Measurements from ENCODE around the gene MYLK. TPM values are rescaled to one million over a fixed set of nuclear protein-coding genes. Genes with fewer than 3 reads are reported as not detected.

Gene MYLK
- total RNA-seq, 2 experiments from 2014 or later, result not detected

GRCh38 chr3:123584988-123585937 is 298.9 kb downstream of the MYLK start, which contains the start of gene HACD2:
Gene HACD2 (minus strand): TSS chr3:123585053. CDS start chr3:123585027, 26 bp downstream.
- Mint-ChIP-seq H3K9me3 (peaks cover 9% of the 10 kb centered on the region), H3K36me3 (ENCODE audit: low read depth) (peaks cover 36% of the 10 kb centered on the region), H3K27ac (peak within 1 kb of the TSS; percentile 57), H3K4me3 (no peak within 1 kb of the TSS), H3K4me1 (ENCODE audit: low read depth) (peaks cover 22% of the 10 kb centered on the region), H3K27me3 (ENCODE audit: low read depth) (no peaks in the 10 kb centered on the region)
- peak; percentile 96 for DNase-seq
- intact Hi-C loops (cut with micrococcal nuclease), result loop anchor here (1.0 to 10.0 kb wide), 12 partner anchors 9 to 1790 kb away; partner anchors contain the start of genes CCDC14, EAF2, HSPBAP1 and IQCB1
- CTCF ChIA-PET, result interaction anchor here (1.2 to 1.4 kb wide), 2 partner anchors 34 to 138 kb away, joined by 4 read pairs; no protein-coding TSS in a partner anchor

GRCh38 chr3:123584284-123584987 is 299.7 kb downstream of the MYLK start:
- Mint-ChIP-seq H3K9me3 (peaks cover under 1% of the 10 kb centered on the region), H3K4me1 (ENCODE audit: low read depth) (peaks cover 22% of the 10 kb centered on the region), H3K27ac (peak overlapping the region; percentile 57), H3K4me3 (no peak overlapping the region), H3K27me3 (ENCODE audit: low read depth) (no peaks in the 10 kb centered on the region), H3K36me3 (ENCODE audit: low read depth) (peaks cover 31% of the 10 kb centered on the region)
- peak; percentile 40 for DNase-seq
- CTCF ChIA-PET, result interaction anchor here (0.9 to 1.1 kb wide), 3 partner anchors 12 to 26 kb away, joined by 3 to 4 read pairs (median 3); no protein-coding TSS in a partner anchor
- intact Hi-C loops (cut with micrococcal nuclease), result loop anchor here (2.0 to 10.0 kb wide), 4 partner anchors 22 to 1790 kb away; partner anchors contain the start of genes PARP15, PDIA5 and ZNF148

- DNase-seq, result no peak
- Mint-ChIP-seq H3K4me1 (ENCODE audit: low read depth) (peaks cover 22% of the 10 kb centered on the region), H3K4me3 (no peak overlapping the region), H3K9me3 (no peaks in the 10 kb centered on the region), H3K36me3 (ENCODE audit: low read depth) (peaks cover 28% of the 10 kb centered on the region), H3K27ac (no peak overlapping the region), H3K27me3 (ENCODE audit: low read depth) (no peaks in the 10 kb centered on the region)
- CTCF ChIA-PET, result interaction anchor here (0.6 to 1.1 kb wide), 4 partner anchors 11 to 254 kb away, joined by 3 to 4 read pairs (median 3); no protein-coding TSS in a partner anchor
- intact Hi-C loops (cut with micrococcal nuclease), result loop anchor here (10.0 kb wide), 2 partner anchors 1009 to 1791 kb away; partner anchors contain the start of genes PARP15 and ZNF148
Measured at GRCh38 chr3:123583561-123583960, 300.6 kb downstream of the MYLK start.

- intact Hi-C loops (cut with micrococcal nuclease), result loop anchor here (10.0 kb wide), 2 partner anchors 1008 to 1792 kb away; partner anchors contain the start of genes PARP15 and ZNF148
- Mint-ChIP-seq H3K4me1 (ENCODE audit: low read depth) (peaks cover 20% of the 10 kb centered on the region), H3K4me3 (no peak overlapping the region), H3K27me3 (ENCODE audit: low read depth) (no peaks in the 10 kb centered on the region), H3K9me3 (no peaks in the 10 kb centered on the region), H3K27ac (no peak overlapping the region), H3K36me3 (ENCODE audit: low read depth) (peaks cover 25% of the 10 kb centered on the region)
- no peak for DNase-seq
- CTCF ChIA-PET, result interaction anchor here (0.9 to 1.3 kb wide), 3 partner anchors 22 to 59 kb away, joined by 3 to 5 read pairs (median 4); no protein-coding TSS in a partner anchor
Measured at GRCh38 chr3:123582315-123582714, 301.8 kb downstream of the MYLK start.

DNA sequence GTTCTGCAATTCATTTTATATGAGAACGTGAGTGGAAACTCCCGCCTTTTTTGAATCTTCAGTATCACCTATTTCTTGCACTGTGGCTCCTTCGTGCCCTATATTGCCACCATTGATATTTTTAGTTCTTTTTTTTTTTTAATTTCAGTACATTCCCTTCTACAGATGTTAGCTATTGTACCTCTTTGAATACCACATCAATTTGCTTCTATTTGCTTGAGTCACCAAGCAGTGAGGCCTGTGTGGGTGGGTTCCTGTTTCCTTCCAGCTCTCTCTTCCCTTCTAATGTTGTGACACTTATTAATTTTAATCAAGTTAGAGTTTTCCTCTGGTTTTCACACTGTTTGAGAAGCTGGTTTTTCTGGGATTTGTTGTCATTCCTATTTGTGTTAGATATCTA is 308.0 kb downstream of the MYLK start:
- Mint-ChIP-seq H3K36me3 (ENCODE audit: low read depth) (peaks cover 23% of the 10 kb centered on the region), H3K27me3 (ENCODE audit: low read depth) (no peaks in the 10 kb centered on the region), H3K9me3 (no peaks in the 10 kb centered on the region), H3K4me1 (ENCODE audit: low read depth) (peaks cover 43% of the 10 kb centered on the region), H3K4me3 (no peak overlapping the region), H3K27ac (peak overlapping the region; percentile 21)
- intact Hi-C loops (cut with micrococcal nuclease), result loop anchor here (1.0 kb wide), 2 partner anchors 9 to 13 kb away; partner anchors contain the start of gene HACD2
- CTCF ChIA-PET, result interaction anchor here (1.8 kb wide), 1 partner anchor 17 kb away, joined by 10 read pairs; no protein-coding TSS in a partner anchor
- peak; percentile 63 for DNase-seq

GRCh38 chr3:123571973-123572365 is 312.2 kb downstream of the MYLK start:
- Mint-ChIP-seq H3K4me3 (no peak overlapping the region), H3K4me1 (ENCODE audit: low read depth) (peaks cover 50% of the 10 kb centered on the region), H3K36me3 (ENCODE audit: low read depth) (peaks cover 13% of the 10 kb centered on the region), H3K27me3 (ENCODE audit: low read depth) (no peaks in the 10 kb centered on the region), H3K27ac (no peak overlapping the region), H3K9me3 (no peaks in the 10 kb centered on the region)
- CTCF ChIA-PET, result interaction anchor here (1.0 to 1.3 kb wide), 2 partner anchors 12 to 13 kb away, joined by 3 read pairs; no protein-coding TSS in a partner anchor
- intact Hi-C loops (cut with micrococcal nuclease), result no loop called here
- no peak for DNase-seq

GRCh38 chr3:123571264-123571972 is 312.7 kb downstream of the MYLK start:
- Mint-ChIP-seq H3K4me3 (no peak overlapping the region), H3K27me3 (ENCODE audit: low read depth) (no peaks in the 10 kb centered on the region), H3K36me3 (ENCODE audit: low read depth) (peaks cover 10% of the 10 kb centered on the region), H3K27ac (no peak overlapping the region), H3K4me1 (ENCODE audit: low read depth) (peaks cover 46% of the 10 kb centered on the region), H3K9me3 (no peaks in the 10 kb centered on the region)
- intact Hi-C loops (cut with micrococcal nuclease), result no loop called here
- CTCF ChIA-PET, result interaction anchor here (1.3 kb wide), 1 partner anchor 12 kb away, joined by 4 read pairs; no protein-coding TSS in a partner anchor
- DNase-seq, result no peak

DNA sequence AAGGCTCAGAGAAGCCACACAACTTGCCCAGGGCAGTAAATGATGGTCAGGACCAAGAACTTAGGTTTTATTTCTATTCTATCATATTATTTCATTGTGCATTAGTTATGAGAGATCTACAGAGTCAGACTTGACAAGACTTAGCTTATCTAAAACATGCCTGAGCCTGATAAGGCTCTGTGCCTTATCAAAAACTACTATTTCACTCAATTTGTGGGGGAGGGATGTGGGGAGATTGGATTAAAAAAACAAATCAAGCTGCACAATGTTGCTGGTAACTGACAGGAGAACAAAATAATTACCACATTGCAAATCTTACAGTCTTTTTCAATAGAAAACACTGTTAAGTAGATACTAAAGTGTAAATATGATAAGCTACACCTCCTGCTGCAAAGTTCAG is 315.3 kb downstream of the MYLK start:
- Mint-ChIP-seq H3K36me3 (ENCODE audit: low read depth) (peaks cover 13% of the 10 kb centered on the region), H3K27me3 (ENCODE audit: low read depth) (no peaks in the 10 kb centered on the region), H3K4me1 (ENCODE audit: low read depth) (peaks cover 36% of the 10 kb centered on the region), H3K9me3 (no peaks in the 10 kb centered on the region), H3K27ac (no peak overlapping the region), H3K4me3 (no peak overlapping the region)
- intact Hi-C loops (cut with micrococcal nuclease), result no loop called here
- CTCF ChIA-PET, result interaction anchor here (1.0 to 2.1 kb wide), 2 partner anchors 10 to 24 kb away, joined by 4 to 10 read pairs; no protein-coding TSS in a partner anchor
- no peak for DNase-seq

DNA sequence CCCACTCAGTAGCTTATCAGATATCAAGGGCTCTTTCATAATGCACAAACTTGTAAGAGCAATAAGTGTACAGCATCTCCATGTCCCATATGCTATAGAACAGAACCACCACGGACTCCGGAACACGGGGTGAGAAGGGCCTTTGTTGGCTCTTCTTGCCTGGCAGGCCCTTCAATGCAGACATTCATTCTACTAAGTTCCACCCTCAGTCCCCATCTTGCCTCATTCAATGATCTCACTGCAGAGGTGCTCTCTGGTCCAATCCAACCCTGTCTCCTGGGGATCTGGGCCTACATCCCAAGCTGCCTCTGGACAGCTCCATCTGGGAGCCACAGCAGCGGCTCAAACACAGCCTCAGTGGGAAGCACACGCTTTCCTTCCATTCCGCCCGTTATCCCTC is 316.1 kb downstream of the MYLK start:
- Mint-ChIP-seq H3K36me3 (ENCODE audit: low read depth) (peaks cover 18% of the 10 kb centered on the region), H3K4me3 (no peak overlapping the region), H3K9me3 (no peaks in the 10 kb centered on the region), H3K27me3 (ENCODE audit: low read depth) (no peaks in the 10 kb centered on the region), H3K4me1 (ENCODE audit: low read depth) (peaks cover 35% of the 10 kb centered on the region), H3K27ac (no peak overlapping the region)
- no peak for DNase-seq
- intact Hi-C loops (cut with micrococcal nuclease), result no loop called here
- CTCF ChIA-PET, result interaction anchor here (2.1 kb wide), 1 partner anchor 9 kb away, joined by 10 read pairs; no protein-coding TSS in a partner anchor

GRCh38 chr3:123564056-123564455 is 320.1 kb downstream of the MYLK start:
- no peak overlapping the region for H3K27ac Mint-ChIP-seq
- H3K4me3 Mint-ChIP-seq, result no peak overlapping the region
- H3K9me3 Mint-ChIP-seq, result no peaks in the 10 kb centered on the region
- DNase-seq, result no peak
- CTCF ChIA-PET, result no interaction called here
- H3K36me3 Mint-ChIP-seq (ENCODE audit: low read depth), result peaks cover 14% of the 10 kb centered on the region
- no peaks in the 10 kb centered on the region for H3K27me3 Mint-ChIP-seq (ENCODE audit: low read depth)
- intact Hi-C loops (cut with micrococcal nuclease), result no loop called here
- H3K4me1 Mint-ChIP-seq (ENCODE audit: low read depth), result peaks cover 26% of the 10 kb centered on the region

DNA sequence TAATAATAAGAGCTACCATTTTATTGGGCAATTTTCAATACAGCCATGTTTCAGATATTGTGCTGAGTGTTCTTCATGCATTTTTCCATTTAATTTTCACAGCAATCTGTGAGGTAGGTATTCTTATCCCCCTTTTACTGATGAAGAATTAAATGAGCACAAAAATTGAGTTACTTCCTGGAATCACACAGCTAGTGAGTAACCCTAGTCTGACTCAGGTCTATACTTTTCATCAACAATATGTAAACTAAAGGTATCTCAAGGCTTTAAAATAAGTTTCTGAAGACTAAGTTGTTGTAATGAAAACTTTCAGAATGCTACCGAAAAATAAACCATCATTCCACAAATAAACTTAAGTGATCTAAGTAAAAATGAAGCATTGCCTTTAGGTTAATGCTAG is 321.6 kb downstream of the MYLK start:
- Mint-ChIP-seq H3K4me1 (ENCODE audit: low read depth) (peaks cover 25% of the 10 kb centered on the region), H3K4me3 (no peak overlapping the region), H3K27ac (no peak overlapping the region), H3K27me3 (ENCODE audit: low read depth) (no peaks in the 10 kb centered on the region), H3K36me3 (ENCODE audit: low read depth) (peaks cover 8% of the 10 kb centered on the region), H3K9me3 (no peaks in the 10 kb centered on the region)
- DNase-seq, result no peak
- CTCF ChIA-PET, result interaction anchor here (0.6 to 1.3 kb wide), 3 partner anchors 9 to 900 kb away, joined by 3 to 5 read pairs (median 4); no protein-coding TSS in a partner anchor
- intact Hi-C loops (cut with micrococcal nuclease), result loop anchor here (1.0 to 2.0 kb wide), 2 partner anchors 22 kb away; partner anchors contain the start of gene HACD2

Data from activated naive CD4-positive, alpha-beta T cell treated with anti-CD3 and anti-CD28 coated beads for 36 hours (primary cell).